GM12874 (cell line): ENCODE data around the gene SNX8.

ENCODE experiments used
- TF ChIP-seq, protein P1 (sequence below): IDR thresholded peaks from 2 replicates; pipeline ENCODE4 v1.5.1; 2011; ENCODE audit warnings: low read depth, mild to moderate bottlenecking, control low read depth, low read length, moderate library complexity; ENCODE audit not compliant: insufficient read depth

The SNX8 gene

GRCh38 chr7:2260820-2261219, 53.4 kb downstream of the SNX8 start:
- TF ChIP-seq, protein P1, sequence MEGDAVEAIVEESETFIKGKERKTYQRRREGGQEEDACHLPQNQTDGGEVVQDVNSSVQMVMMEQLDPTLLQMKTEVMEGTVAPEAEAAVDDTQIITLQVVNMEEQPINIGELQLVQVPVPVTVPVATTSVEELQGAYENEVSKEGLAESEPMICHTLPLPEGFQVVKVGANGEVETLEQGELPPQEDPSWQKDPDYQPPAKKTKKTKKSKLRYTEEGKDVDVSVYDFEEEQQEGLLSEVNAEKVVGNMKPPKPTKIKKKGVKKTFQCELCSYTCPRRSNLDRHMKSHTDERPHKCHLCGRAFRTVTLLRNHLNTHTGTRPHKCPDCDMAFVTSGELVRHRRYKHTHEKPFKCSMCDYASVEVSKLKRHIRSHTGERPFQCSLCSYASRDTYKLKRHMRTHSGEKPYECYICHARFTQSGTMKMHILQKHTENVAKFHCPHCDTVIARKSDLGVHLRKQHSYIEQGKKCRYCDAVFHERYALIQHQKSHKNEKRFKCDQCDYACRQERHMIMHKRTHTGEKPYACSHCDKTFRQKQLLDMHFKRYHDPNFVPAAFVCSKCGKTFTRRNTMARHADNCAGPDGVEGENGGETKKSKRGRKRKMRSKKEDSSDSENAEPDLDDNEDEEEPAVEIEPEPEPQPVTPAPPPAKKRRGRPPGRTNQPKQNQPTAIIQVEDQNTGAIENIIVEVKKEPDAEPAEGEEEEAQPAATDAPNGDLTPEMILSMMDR, result no peak

GRCh38 chr7:2259480-2259879, 54.8 kb downstream of the SNX8 start:
- TF ChIP-seq, protein P1, result no peak

- TF ChIP-seq, protein P1, result no peak
These were observed 55.4 kb downstream of the SNX8 start for GRCh38 chr7:2258661-2259365.

- TF ChIP-seq, protein P1, result no peak
These were observed 56.6 kb downstream of the SNX8 start for GRCh38 chr7:2257651-2258050.

- TF ChIP-seq, protein P1, result no peak
These were observed 57.1 kb downstream of the SNX8 start for GRCh38 chr7:2257046-2257551.

DNA sequence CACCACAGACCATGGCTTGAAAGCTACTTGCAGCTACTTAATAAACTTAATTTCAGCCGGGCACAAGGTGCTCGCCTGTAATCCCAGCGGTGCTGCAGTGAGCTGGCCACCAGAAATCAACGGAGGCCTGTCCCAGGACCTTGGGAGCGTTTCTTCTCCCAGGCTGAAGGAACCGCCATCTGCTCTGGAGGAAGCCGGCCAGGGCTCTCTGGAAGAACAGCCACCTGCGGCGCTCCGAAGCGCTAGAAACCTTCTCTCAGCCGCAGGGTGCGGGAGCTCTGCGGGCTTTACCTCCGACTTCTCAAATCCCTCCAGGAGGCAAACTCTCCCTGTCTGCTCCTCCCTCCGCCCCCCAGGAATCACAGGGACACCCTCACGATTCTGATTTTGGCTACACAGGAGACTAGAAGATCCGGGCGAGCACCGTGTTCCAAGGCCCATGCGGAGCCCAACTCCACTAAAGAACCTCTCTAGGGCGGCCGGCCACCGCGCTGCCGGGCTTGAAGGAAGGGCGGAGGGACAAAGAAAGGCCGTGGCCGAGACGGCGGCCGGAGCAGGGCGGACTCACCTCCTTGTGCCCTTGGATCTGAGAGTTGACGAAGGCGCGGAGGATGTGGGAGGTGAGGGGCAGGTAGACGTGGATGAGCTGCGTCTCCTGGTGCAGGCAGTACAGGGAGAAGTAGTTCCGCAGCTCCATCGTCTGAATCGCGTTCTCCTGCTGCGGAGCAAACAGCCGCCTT, 57.8 kb downstream of the SNX8 start:
- TF ChIP-seq, protein P1, result no peak
